ENCODE measurements around the gene PSPN. TPM values are rescaled to one million over a fixed set of nuclear protein-coding genes. Genes with fewer than 3 reads are reported as not detected.
"Not testable (repeated sequence)": the region's sequence is repeated elsewhere in the genome, so short reads cannot be mapped to it uniquely, and the experiment has no call there.

Gene PSPN
- polyA plus RNA-seq, 1 donor (not counting 4 experiments of a cell fraction or from before 2014, with no cell fraction given): 0.33 TPM

DNA sequence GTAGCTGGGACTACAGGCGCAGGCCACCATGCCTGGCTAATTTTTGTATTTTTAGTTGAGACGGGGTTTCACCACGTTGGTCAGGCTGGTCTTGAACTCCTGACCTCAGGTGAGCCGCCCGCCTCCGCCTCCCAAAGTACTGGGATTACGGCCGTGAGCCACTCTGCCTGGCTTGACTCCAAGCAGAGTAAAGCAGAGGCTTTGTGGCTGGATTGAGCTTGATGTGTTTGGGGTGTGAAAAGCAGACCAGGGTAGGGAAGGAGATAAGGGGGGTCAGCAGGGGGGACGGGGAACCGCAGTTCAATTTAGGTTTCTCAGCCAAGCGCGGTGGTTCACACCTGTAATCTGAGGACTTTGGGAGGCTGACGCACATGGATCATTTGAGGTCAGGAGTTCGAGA is 18.6 kb downstream of the PSPN start:
- Histone ChIP-seq H3K27ac (ENCODE audit: control insufficient read depth, insufficient read depth, low read length) (no peak overlapping the region), H2AFZ (ENCODE audit: control insufficient read depth, low read length) (no peak overlapping the region), H3K4me1 (ENCODE audit: control insufficient read depth, extremely low read depth, insufficient read depth, low read length) (no peaks in the 10 kb centered on the region), H3K9me3 (ENCODE audit: control insufficient read depth, low read depth, low read length) (no peaks in the 10 kb centered on the region), H3K4me3 (ENCODE audit: control insufficient read depth in 2 of 3, extremely low read depth in 1 of 3, insufficient read depth in 2 of 3, low read depth in 1 of 3, low read length in 3 of 3) (no peak overlapping the region), H3K36me3 (ENCODE audit: control insufficient read depth in 2 of 2, extremely low read depth in 1 of 2, insufficient read depth in 2 of 2, low read length in 2 of 2) (no peaks in the 10 kb centered on the region), H3K79me2 (ENCODE audit: control insufficient read depth, insufficient read depth, low read length) (peaks cover 4% of the 10 kb centered on the region), H3K4me2 (ENCODE audit: control insufficient read depth, extremely low read depth, insufficient read depth, low read depth, low read length) (no peak overlapping the region), H3K9ac (ENCODE audit: control insufficient read depth, extremely low read depth, insufficient read depth, low read length) (no peak overlapping the region), H3K9me1 (ENCODE audit: control insufficient read depth, extremely low read depth, insufficient read depth, low read length) (no peaks in the 10 kb centered on the region), H4K20me1 (ENCODE audit: control insufficient read depth, extremely low read depth, insufficient read depth, low read length) (no peaks in the 10 kb centered on the region), H3K27me3 (ENCODE audit: control insufficient read depth, extremely low read depth, insufficient read depth, low read length) (no peaks in the 10 kb centered on the region)
- dilution Hi-C loops (cut with MboI; ENCODE audit: extremely low pct_ligation_motif_present, low sequenced_read_pairs): no loop called here
- TF ChIP-seq, protein P1, sequence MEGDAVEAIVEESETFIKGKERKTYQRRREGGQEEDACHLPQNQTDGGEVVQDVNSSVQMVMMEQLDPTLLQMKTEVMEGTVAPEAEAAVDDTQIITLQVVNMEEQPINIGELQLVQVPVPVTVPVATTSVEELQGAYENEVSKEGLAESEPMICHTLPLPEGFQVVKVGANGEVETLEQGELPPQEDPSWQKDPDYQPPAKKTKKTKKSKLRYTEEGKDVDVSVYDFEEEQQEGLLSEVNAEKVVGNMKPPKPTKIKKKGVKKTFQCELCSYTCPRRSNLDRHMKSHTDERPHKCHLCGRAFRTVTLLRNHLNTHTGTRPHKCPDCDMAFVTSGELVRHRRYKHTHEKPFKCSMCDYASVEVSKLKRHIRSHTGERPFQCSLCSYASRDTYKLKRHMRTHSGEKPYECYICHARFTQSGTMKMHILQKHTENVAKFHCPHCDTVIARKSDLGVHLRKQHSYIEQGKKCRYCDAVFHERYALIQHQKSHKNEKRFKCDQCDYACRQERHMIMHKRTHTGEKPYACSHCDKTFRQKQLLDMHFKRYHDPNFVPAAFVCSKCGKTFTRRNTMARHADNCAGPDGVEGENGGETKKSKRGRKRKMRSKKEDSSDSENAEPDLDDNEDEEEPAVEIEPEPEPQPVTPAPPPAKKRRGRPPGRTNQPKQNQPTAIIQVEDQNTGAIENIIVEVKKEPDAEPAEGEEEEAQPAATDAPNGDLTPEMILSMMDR (optimal IDR thresholded peaks at IDR 0.05 in 1 of 3, IDR thresholded peaks at IDR 0.05 in 1 of 3, conservative IDR thresholded peaks at IDR 0.05 in 1 of 3; ENCODE audit: extremely low read depth in 1 of 3, insufficient read depth in 2 of 3, low read length in 3 of 3): no peak
- TF ChIP-seq EZH2 (IDR thresholded peaks at IDR 0.05; ENCODE audit: low read length): no peak
- DNase-seq (ENCODE audit: low read depth, low spot score) (no peak), FAIRE-seq (no peak)

DNA sequence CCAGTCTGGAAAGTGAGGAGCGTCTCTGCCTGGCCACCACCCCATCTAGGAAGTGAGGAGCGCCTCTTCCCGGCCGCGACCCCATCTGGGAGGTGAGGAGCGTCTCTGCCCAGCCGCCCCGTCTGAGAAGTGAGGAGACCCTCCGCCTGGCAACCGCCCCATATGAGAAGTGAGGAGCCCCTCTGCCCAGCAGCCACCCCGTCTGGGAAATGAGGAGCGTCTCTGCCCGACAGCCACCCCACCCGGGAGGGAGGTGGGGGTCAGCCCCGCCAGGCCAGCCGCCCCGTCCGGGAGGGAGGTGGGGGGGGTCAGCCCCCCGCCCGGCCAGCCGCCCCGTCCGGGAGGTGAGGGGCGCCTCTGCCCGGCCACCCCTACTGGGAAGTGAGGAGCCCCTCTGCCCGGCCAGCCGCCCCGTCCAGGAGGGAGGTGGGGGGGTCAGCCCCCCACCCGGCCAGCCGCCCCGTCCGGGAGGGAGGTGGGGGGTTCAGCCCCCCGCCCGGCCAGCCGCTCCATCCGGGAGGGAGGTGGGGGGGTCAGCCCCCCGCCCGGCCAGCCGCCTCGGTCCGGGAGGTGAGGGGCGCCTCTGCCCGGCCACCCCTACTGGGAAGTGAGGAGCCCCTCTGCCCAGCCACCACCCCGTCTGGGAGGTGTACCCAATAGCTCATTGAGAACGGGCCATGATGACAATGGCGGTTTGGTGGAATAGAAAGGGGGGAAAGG is 20.3 kb downstream of the PSPN start:
- H3K9me3 ChIP-seq (ENCODE audit: control insufficient read depth, low read depth, low read length); H3K4me2 ChIP-seq (ENCODE audit: control insufficient read depth, extremely low read depth, insufficient read depth, low read depth, low read length); H3K79me2 ChIP-seq (ENCODE audit: control insufficient read depth, insufficient read depth, low read length); H3K36me3 ChIP-seq (ENCODE audit: control insufficient read depth in 2 of 2, extremely low read depth in 1 of 2, insufficient read depth in 2 of 2, low read length in 2 of 2); H3K9me1 ChIP-seq (ENCODE audit: control insufficient read depth, extremely low read depth, insufficient read depth, low read length); H3K4me3 ChIP-seq (ENCODE audit: control insufficient read depth in 2 of 3, extremely low read depth in 1 of 3, insufficient read depth in 2 of 3, low read depth in 1 of 3, low read length in 3 of 3); H3K27ac ChIP-seq (ENCODE audit: control insufficient read depth, insufficient read depth, low read length); DNase-seq (ENCODE audit: low read depth, low spot score); H3K9ac ChIP-seq (ENCODE audit: control insufficient read depth, extremely low read depth, insufficient read depth, low read length); dilution Hi-C loops (cut with MboI; ENCODE audit: extremely low pct_ligation_motif_present, low sequenced_read_pairs); H3K27me3 ChIP-seq (ENCODE audit: control insufficient read depth, extremely low read depth, insufficient read depth, low read length); H4K20me1 ChIP-seq (ENCODE audit: control insufficient read depth, extremely low read depth, insufficient read depth, low read length); H2AFZ ChIP-seq (ENCODE audit: control insufficient read depth, low read length); FAIRE-seq; H3K4me1 ChIP-seq (ENCODE audit: control insufficient read depth, extremely low read depth, insufficient read depth, low read length): not testable (repeated sequence)

All from keratinocyte (primary cell).